ENCODE measurements around the gene ABL2. TPM values are rescaled to one million over a fixed set of nuclear protein-coding genes. Genes with fewer than 3 reads are reported as not detected.

The ABL2 gene
- total RNA-seq, 1 experiment from 2014 or later, result 18.3 TPM

DNA sequence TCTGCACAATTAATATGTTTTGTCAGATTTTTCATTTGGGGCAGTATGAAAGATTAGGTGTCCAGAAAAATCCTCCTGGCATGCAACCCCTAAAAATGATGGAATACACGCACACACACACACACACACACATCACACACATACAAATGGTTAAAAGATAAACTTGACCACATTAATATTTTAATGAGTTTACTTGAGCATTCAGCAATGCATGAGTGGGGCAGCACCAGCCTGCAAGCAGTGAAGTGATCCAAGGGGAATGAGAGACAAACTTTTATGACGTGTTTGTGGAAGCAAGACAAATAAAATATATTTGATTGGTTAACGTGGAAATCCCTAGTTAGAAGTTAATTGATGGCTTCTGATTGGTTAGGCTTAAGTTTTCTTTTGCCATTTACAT lies 35.0 kb upstream of the ABL2 start (continued):
- TF ChIP-seq, protein P1, sequence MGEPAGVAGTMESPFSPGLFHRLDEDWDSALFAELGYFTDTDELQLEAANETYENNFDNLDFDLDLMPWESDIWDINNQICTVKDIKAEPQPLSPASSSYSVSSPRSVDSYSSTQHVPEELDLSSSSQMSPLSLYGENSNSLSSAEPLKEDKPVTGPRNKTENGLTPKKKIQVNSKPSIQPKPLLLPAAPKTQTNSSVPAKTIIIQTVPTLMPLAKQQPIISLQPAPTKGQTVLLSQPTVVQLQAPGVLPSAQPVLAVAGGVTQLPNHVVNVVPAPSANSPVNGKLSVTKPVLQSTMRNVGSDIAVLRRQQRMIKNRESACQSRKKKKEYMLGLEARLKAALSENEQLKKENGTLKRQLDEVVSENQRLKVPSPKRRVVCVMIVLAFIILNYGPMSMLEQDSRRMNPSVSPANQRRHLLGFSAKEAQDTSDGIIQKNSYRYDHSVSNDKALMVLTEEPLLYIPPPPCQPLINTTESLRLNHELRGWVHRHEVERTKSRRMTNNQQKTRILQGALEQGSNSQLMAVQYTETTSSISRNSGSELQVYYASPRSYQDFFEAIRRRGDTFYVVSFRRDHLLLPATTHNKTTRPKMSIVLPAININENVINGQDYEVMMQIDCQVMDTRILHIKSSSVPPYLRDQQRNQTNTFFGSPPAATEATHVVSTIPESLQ (CRISPR knock-in tag; IDR thresholded peaks at IDR 0.05), result no peak
- no peak for TF ChIP-seq SP1 (CRISPR knock-in tag; conservative IDR thresholded peaks at IDR 0.05)
- no peak for TF ChIP-seq OVOL2 (CRISPR knock-in tag; IDR thresholded peaks at IDR 0.05; ENCODE audit: borderline replicate concordance)

DNA sequence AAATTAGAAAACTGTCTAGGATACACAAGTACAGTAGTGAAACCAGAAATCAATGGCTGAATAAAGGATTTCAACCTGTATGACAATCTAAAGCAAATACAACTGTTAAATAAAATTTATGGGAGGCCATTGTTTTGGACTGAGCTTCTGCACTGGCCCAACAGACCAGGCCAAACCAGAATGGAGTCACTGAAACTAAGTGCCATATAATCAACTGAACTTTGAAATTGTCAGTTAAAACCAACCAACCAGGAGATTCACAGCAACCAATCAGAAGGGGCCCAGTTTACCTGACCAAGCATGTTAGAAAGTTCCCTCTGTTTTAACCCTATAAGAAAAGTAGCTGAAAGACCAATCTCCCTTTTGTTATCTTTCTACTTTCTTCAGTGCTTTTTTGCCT lies 33.6 kb upstream of the ABL2 start:
- no peaks in the 10 kb centered on the region for H3K36me3 Mint-ChIP-seq
- H3K9me3 Mint-ChIP-seq, result 0 out of 2 replicates have a peak, but pooled peaks cover 3% of the 10 kb centered on the region
- POLR2A ChIA-PET, result interaction anchor here (0.7 kb wide), 1 partner anchor 99 kb away, joined by 3 read pairs; no protein-coding TSS in a partner anchor

DNA sequence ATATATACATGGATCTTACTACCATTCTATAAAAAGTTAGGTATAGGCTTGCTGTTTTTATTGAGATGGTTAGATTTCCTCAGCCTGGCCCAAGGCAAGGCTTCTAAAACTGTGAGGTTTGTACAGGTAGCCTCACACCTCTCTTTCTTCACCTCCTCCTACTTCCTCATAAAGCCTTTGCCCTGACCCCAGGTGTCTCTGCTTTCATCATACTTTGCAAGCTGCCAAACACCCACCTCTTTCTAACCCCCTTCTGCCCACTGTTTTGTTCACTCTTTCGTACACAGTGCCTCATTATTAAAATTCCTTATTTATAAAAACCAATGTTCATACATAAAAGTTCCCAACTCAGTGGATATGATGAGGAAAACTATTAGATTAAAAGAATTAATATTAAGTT lies 32.7 kb upstream of the ABL2 start:
- no peaks in the 10 kb centered on the region for H3K36me3 Mint-ChIP-seq
- ChIA-PET POLR2A (no interaction called here), CTCF (no interaction called here)
- ATAC-seq (no peak), DNase-seq (ENCODE audit: low spot score) (no peak)
- no peak overlapping the region for H3K27ac Mint-ChIP-seq
- H3K9me3 Mint-ChIP-seq, result 0 out of 2 replicates have a peak, but pooled peaks cover 3% of the 10 kb centered on the region
- H3K4me1 Mint-ChIP-seq, result peaks cover 6% of the 10 kb centered on the region; the same call in 1 of the 2 replicates
- H3K4me3 Mint-ChIP-seq, result no peak overlapping the region
- no peaks in the 10 kb centered on the region; the same call in 1 of the 2 replicates for H3K27me3 Mint-ChIP-seq (ENCODE audit: low read depth)
- TF ChIP-seq ZBTB21 (CRISPR knock-in tag; IDR thresholded peaks at IDR 0.05; ENCODE audit: borderline replicate concordance) (no peak), SP1 (CRISPR knock-in tag; conservative IDR thresholded peaks at IDR 0.05) (no peak), PRRX2 (CRISPR knock-in tag; IDR thresholded peaks at IDR 0.05) (no peak), GABPB1 (CRISPR knock-in tag; IDR thresholded peaks at IDR 0.05) (no peak)
- TF ChIP-seq, protein P2, sequence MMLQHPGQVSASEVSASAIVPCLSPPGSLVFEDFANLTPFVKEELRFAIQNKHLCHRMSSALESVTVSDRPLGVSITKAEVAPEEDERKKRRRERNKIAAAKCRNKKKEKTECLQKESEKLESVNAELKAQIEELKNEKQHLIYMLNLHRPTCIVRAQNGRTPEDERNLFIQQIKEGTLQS (CRISPR knock-in tag; conservative IDR thresholded peaks at IDR 0.05), result no peak
- TF ChIP-seq, protein P3, sequence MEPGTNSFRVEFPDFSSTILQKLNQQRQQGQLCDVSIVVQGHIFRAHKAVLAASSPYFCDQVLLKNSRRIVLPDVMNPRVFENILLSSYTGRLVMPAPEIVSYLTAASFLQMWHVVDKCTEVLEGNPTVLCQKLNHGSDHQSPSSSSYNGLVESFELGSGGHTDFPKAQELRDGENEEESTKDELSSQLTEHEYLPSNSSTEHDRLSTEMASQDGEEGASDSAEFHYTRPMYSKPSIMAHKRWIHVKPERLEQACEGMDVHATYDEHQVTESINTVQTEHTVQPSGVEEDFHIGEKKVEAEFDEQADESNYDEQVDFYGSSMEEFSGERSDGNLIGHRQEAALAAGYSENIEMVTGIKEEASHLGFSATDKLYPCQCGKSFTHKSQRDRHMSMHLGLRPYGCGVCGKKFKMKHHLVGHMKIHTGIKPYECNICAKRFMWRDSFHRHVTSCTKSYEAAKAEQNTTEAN (CRISPR knock-in tag; IDR thresholded peaks at IDR 0.05), result no peak
- TF ChIP-seq, protein P4, sequence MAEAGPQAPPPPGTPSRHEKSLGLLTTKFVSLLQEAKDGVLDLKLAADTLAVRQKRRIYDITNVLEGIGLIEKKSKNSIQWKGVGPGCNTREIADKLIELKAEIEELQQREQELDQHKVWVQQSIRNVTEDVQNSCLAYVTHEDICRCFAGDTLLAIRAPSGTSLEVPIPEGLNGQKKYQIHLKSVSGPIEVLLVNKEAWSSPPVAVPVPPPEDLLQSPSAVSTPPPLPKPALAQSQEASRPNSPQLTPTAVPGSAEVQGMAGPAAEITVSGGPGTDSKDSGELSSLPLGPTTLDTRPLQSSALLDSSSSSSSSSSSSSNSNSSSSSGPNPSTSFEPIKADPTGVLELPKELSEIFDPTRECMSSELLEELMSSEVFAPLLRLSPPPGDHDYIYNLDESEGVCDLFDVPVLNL (CRISPR knock-in tag; IDR thresholded peaks at IDR 0.05; ENCODE audit: borderline replicate concordance, low read depth), result no peak
- TF ChIP-seq, protein P5, sequence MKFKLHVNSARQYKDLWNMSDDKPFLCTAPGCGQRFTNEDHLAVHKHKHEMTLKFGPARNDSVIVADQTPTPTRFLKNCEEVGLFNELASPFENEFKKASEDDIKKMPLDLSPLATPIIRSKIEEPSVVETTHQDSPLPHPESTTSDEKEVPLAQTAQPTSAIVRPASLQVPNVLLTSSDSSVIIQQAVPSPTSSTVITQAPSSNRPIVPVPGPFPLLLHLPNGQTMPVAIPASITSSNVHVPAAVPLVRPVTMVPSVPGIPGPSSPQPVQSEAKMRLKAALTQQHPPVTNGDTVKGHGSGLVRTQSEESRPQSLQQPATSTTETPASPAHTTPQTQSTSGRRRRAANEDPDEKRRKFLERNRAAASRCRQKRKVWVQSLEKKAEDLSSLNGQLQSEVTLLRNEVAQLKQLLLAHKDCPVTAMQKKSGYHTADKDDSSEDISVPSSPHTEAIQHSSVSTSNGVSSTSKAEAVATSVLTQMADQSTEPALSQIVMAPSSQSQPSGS (CRISPR knock-in tag; IDR thresholded peaks at IDR 0.05; ENCODE audit: borderline replicate concordance, low read depth), result no peak

More for the DNA sequence above, 33.6 kb upstream of the ABL2 start:
- no peak for DNase-seq (ENCODE audit: low spot score)
- Mint-ChIP-seq H3K4me1 (peaks cover 6% of the 10 kb centered on the region; the same call in 1 of the 2 replicates), H3K27me3 (ENCODE audit: low read depth) (no peaks in the 10 kb centered on the region; the same call in 1 of the 2 replicates), H3K27ac (no peak overlapping the region), H3K4me3 (no peak overlapping the region)
- no peak for ATAC-seq
- CTCF ChIA-PET, result interaction anchor here (0.6 kb wide), 1 partner anchor 1000 kb away, joined by 3 read pairs; no protein-coding TSS in a partner anchor
- TF ChIP-seq, protein P6, sequence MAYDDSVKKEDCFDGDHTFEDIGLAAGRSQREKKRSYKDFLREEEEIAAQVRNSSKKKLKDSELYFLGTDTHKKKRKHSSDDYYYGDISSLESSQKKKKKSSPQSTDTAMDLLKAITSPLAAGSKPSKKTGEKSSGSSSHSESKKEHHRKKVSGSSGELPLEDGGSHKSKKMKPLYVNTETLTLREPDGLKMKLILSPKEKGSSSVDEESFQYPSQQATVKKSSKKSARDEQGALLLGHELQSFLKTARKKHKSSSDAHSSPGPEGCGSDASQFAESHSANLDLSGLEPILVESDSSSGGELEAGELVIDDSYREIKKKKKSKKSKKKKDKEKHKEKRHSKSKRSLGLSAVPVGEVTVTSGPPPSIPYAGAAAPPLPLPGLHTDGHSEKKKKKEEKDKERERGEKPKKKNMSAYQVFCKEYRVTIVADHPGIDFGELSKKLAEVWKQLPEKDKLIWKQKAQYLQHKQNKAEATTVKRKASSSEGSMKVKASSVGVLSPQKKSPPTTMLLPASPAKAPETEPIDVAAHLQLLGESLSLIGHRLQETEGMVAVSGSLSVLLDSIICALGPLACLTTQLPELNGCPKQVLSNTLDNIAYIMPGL (CRISPR knock-in tag; IDR thresholded peaks at IDR 0.05), result no peak
- TF ChIP-seq ETV6 (CRISPR knock-in tag; IDR thresholded peaks at IDR 0.05) (no peak), RORB (CRISPR knock-in tag; IDR thresholded peaks at IDR 0.05) (no peak), ZNF317 (CRISPR knock-in tag; IDR thresholded peaks at IDR 0.05; ENCODE audit: borderline replicate concordance, low read depth) (no peak)
- TF ChIP-seq, protein P7, sequence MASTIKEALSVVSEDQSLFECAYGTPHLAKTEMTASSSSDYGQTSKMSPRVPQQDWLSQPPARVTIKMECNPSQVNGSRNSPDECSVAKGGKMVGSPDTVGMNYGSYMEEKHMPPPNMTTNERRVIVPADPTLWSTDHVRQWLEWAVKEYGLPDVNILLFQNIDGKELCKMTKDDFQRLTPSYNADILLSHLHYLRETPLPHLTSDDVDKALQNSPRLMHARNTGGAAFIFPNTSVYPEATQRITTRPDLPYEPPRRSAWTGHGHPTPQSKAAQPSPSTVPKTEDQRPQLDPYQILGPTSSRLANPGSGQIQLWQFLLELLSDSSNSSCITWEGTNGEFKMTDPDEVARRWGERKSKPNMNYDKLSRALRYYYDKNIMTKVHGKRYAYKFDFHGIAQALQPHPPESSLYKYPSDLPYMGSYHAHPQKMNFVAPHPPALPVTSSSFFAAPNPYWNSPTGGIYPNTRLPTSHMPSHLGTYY (CRISPR knock-in tag; IDR thresholded peaks at IDR 0.05), result no peak
- TF ChIP-seq, protein P8, sequence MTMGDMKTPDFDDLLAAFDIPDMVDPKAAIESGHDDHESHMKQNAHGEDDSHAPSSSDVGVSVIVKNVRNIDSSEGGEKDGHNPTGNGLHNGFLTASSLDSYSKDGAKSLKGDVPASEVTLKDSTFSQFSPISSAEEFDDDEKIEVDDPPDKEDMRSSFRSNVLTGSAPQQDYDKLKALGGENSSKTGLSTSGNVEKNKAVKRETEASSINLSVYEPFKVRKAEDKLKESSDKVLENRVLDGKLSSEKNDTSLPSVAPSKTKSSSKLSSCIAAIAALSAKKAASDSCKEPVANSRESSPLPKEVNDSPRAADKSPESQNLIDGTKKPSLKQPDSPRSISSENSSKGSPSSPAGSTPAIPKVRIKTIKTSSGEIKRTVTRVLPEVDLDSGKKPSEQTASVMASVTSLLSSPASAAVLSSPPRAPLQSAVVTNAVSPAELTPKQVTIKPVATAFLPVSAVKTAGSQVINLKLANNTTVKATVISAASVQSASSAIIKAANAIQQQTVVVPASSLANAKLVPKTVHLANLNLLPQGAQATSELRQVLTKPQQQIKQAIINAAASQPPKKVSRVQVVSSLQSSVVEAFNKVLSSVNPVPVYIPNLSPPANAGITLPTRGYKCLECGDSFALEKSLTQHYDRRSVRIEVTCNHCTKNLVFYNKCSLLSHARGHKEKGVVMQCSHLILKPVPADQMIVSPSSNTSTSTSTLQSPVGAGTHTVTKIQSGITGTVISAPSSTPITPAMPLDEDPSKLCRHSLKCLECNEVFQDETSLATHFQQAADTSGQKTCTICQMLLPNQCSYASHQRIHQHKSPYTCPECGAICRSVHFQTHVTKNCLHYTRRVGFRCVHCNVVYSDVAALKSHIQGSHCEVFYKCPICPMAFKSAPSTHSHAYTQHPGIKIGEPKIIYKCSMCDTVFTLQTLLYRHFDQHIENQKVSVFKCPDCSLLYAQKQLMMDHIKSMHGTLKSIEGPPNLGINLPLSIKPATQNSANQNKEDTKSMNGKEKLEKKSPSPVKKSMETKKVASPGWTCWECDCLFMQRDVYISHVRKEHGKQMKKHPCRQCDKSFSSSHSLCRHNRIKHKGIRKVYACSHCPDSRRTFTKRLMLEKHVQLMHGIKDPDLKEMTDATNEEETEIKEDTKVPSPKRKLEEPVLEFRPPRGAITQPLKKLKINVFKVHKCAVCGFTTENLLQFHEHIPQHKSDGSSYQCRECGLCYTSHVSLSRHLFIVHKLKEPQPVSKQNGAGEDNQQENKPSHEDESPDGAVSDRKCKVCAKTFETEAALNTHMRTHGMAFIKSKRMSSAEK (CRISPR knock-in tag; IDR thresholded peaks at IDR 0.05; ENCODE audit: borderline replicate concordance), result no peak

Measured in WTC11 (cell line).